Measurements from ENCODE around the gene PGM2.
"Not testable (repeated sequence)": the region's sequence is repeated elsewhere in the genome, so short reads cannot be mapped to it uniquely, and the experiment has no call there.

PGM2 gene

DNA sequence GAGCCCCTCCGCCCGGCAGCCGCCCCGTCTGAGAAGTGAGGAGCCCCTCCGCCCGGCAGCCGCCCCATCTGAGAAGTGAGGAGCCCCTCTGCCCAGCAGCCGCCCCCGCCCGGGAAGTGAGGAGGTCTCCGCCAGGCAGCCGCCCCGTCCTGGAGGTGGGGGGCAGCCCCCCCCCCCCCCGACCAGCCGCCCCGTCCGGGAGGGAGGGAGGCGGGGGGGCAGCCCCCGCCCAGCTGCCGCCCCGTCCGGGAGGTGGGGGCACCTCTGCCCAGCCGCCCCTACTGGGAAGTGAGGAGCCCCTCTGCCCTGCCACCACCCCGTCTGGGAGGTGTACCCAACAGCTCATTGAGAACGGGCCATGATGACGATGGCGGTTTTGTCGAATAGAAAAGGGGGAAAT, 6.0 kb upstream of the PGM2 start:
- DNase-seq, result not testable (repeated sequence)

DNA sequence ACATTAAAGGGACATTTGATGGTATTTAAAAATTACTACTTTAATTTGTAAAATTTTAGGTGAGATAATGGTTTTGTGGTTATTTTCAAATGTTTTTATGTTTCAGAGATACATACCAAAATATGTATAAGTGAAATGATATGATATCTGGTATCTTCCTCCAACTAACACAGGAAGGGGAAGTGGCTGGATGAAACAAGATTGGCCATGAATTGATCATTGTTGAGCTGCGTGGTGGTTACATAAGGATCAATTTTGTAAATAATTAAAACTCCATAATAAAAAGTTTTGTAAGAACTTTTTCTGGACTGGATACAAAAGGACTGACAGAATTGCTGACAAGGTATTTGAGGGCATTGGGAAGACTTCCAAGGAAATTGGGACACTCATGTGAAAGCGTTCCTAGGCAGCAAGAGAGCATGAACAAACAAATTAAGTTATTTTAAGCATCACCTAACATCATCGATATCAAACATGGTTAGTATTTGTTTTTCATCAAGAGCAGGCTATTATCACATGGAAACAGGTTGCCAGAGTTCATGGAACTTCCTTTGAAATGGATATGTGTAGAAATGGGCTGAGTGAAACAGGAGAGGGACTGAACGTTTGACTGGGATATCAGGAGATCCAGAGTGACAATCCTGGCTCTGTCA, 4.4 kb upstream of the PGM2 start:
- DNase-seq, result no peak

DNA sequence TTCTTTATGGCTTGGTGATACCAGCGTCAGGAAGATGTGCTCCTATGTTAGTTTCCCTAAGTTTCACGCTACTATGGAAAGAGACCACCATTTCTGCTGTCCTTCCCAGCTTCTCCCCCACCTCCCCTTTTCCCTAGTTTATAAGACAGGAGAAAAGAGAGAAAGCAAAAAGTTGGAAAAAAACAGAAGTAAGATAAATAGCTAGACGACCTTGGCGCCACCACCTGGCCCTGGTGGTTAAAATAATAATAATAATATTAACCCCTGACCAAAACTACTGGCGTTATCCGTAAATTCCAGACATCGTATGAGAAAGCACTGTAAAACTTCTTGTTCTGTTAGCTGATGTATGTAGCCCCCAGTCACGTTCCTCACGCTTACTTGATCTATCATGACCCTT, 985 bp upstream of the PGM2 start:
- not testable (repeated sequence) for DNase-seq

- no peak for DNase-seq
Observed at GRCh38 chr4:37825968-37826294, 555 bp upstream of the PGM2 start.

DNA sequence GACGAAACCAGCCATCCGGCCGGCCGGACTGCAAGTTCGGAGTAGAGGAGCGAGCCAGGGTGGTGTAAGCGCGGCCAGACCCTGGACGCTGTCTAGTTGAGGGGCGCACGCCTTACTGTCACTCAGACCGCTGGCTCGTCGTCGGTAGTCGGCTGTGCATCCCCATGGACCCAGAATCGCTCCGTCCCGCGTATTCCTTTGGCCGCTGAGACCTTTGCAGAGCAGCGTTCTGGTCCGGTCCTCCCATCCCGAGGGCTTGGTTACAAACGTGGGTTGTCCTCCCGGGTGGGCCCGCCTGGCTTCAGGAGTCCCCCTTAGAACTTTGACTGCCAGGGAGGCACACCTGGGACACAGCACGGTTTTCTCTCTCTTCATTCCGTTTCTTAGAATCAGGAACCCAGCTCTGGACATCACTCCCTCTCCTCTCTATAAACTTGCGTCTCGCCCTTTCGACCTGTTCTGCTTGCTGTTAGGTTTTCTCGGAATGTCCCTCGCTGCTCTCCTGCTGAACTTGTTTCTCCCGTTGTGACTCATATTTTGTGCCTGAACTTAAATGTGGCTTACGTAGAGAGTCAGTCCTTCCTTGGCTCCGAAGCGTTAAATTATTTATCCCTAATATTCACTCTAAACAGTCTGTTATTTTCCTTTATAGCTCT, 672 bp downstream of the PGM2 start:
- no peak for DNase-seq

GRCh38 chr4:37827802-37828321, 1.4 kb downstream of the PGM2 start:
- DNase-seq, result no peak

GRCh38 chr4:37828843-37829242, 2.4 kb downstream of the PGM2 start:
- DNase-seq, result no peak

GRCh38 chr4:37830640-37831039, 4.2 kb downstream of the PGM2 start:
- DNase-seq, result no peak

GRCh38 chr4:37835031-37835430, 8.5 kb downstream of the PGM2 start:
- no peak for DNase-seq

DNA sequence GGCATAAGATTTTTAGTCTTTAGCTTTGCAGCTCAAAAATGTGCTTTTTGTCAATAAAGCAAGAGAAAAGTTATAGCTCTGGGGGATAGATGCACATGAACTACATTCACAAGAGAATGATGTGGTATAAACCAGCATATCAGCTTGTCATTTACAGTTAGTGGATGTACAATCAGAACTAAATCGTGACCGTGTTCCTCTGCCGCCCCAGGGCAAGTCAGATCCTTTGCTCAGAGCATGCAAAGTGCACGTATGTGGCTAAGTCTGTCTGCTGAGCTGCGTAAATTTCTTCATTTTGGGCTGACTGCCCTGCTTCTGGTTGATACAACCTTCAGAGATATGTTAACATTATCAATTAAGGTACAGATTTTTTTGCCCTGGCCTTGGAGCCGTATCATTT, 9.3 kb downstream of the PGM2 start:
- no peak for DNase-seq

- no peak for DNase-seq
Observed at GRCh38 chr4:37836274-37836673, 9.8 kb downstream of the PGM2 start.

GRCh38 chr4:37836838-37837440, 10.5 kb downstream of the PGM2 start:
- DNase-seq, result no peak

DNA sequence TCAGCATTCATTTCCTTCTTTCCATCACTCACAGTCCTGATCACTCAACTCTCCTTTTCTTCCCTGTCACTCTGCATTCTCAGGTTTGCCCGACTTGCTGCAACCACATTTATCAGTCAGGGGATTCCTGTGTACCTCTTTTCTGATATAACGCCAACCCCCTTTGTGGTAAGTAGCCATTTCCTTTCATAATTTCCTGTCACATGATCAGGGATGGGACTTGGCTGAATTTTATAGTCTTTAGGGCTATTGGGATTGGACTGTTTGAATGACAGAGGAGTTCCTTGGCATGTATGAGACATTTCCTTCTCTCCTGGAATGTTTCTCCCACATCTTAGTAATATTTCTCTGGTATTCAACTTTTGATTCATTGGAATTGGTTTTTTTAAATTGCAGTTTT, 11.0 kb downstream of the PGM2 start:
- no peak for DNase-seq

DNA sequence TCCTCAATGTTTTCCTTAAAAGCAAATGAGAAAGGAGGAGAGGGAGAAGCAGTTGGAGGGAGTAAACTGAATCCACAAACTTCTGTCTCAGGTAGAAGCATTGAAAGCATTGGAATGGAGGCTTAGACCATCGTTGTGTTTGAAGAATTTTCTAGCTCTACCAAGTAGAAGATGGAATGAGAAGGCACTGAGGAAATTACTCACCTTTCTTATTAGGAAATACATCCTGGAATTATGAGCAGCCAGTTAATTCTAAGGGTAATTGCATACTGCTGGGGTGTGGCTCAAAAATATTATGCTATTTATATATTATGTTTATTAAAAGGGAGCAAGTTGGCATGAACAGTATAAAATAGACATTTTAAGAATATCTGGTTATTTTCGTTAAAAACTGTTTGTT, 12.9 kb downstream of the PGM2 start:
- DNase-seq, result no peak

DNA sequence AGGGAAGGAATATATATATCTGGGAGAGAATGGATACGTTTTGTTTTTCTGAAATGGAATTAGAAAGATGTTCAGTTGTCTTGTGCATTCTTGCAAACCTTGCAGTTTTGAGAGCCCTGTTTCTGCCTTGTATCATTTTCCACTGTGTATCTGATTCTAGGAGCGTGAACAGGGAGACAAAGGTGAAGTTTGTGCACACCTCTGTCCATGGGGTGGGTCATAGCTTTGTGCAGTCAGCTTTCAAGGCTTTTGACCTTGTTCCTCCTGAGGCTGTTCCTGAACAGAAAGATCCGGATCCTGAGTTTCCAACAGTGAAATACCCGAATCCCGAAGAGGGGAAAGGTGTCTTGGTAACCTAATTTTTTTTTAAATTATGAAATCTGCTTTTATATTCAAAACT, 17.7 kb downstream of the PGM2 start:
- DNase-seq, result no peak

- no peak for DNase-seq
Observed at GRCh38 chr4:37845201-37845600, 18.7 kb downstream of the PGM2 start.

DNA sequence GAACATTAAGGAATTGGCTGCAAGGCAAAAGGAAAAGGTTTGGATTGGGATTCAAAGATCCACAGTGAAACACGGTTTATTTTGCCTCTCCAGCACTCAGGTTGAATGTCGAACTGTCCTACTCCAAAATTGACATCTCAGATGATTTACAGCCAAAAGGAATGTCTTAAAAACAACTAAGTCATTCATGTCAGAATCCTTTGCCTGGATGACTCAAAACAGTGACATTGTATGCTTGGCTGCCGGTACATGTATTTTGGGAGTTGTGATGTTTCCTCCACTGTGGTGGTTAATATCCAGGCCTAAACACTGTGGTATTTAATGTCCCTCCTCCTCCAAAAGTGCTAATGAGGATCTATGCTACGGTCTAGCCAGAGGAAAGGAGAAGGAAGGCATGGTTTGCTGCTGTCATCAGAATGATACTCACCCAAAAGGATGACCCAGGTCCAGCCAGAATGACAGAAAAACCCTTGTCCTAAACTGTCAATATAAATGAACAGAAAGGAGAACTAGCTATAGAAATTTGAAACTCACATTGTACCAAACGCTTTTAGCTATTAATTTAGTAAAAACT, 20.9 kb downstream of the PGM2 start:
- no peak for DNase-seq

GRCh38 chr4:37852376-37852775, 25.9 kb downstream of the PGM2 start:
- DNase-seq, result no peak

DNA sequence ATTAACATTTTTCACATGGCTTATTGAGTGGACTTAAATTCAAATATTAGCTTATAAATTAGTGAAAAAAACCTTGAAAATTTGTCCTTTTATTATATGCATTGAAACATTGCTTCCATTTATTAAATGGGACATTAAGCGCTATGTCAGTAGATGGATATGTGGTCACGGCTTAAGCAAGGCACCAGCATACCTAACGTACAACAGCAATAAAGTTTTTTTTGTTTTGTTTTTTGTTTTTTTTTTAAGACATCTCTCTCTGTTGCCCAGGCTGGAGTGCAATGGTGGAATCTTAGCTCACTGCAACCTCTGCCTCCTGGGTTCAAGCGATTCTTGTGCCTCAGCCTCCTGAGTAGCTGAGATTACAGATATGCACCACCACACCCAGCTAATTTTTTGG, 31.6 kb downstream of the PGM2 start:
- no peak for DNase-seq

DNA sequence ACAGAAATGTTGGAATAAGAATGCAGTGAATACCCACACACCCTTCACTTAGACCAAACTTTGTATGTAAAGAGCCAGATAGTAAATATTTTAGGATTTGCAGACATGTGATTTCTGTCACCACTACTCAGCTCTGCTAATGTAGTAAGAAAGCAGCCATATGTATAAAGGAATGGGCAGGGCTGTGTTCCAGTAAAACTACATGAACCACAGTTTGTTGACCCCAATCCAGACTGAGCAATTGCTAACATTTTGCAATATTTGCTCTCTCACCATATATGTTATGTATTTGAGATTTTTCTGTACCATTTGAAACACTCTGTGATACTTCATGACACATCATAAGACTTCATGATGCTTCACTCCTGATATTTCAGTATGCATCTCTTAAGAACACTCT, 32.4 kb downstream of the PGM2 start:
- no peak for DNase-seq

GRCh38 chr4:37860266-37860665, 33.8 kb downstream of the PGM2 start:
- no peak for DNase-seq

- no peak for DNase-seq
Observed at GRCh38 chr4:37862961-37863360, 36.5 kb downstream of the PGM2 start.

GRCh38 chr4:37864786-37865185, 38.3 kb downstream of the PGM2 start:
- no peak for DNase-seq

DNA sequence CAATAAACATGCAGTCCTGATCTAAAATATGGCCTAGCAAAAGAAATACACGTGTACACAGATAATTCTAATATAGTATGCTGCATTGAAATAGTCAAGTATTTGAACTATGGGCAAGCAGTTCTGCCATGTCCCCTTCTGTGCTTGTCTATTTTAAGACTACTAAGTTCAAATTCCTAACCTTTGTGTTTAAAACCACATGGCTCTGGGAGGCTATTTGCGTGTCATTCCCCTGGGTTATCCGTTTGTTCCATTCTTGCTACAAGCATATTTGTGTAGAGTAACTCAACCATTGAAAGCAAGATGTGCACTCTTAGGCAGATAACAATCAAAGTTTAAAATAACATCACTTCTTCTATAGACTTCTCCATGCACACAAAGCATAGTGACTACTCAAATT, 39.0 kb downstream of the PGM2 start:
- DNase-seq, result no peak
